ENCODE data around the gene TSNAXIP1. TPM values are rescaled to one million over a fixed set of nuclear protein-coding genes. Genes with fewer than 3 reads are reported as not detected.

The TSNAXIP1 gene
- total RNA-seq, 1 donor from 2014 or later = 0.52 TPM

- DNase-seq (ENCODE audit: low spot score) = no peak
- Mint-ChIP-seq H3K9me3 (no peaks in the 10 kb centered on the region), H3K27ac (no peak overlapping the region), H3K27me3 (ENCODE audit: insufficient read depth) (no peaks in the 10 kb centered on the region), H3K4me1 (ENCODE audit: low read depth) (no peaks in the 10 kb centered on the region), H3K4me3 (no peak overlapping the region), H3K36me3 (ENCODE audit: low read depth) (peaks cover 25% of the 10 kb centered on the region)
- intact Hi-C loops (cut with micrococcal nuclease) = no loop called here
Measured at GRCh38 chr16:67773099-67773498, 33.6 kb upstream of the TSNAXIP1 start.

GRCh38 chr16:67773569-67774456 is 32.9 kb upstream of the TSNAXIP1 start:
- intact Hi-C loops (cut with micrococcal nuclease) = no loop called here
- no peak overlapping the region for H3K27ac Mint-ChIP-seq
- H3K9me3 Mint-ChIP-seq = no peaks in the 10 kb centered on the region
- no peak for DNase-seq (ENCODE audit: low spot score)
- no peak overlapping the region for H3K4me3 Mint-ChIP-seq
- no peaks in the 10 kb centered on the region for H3K4me1 Mint-ChIP-seq (ENCODE audit: low read depth)
- peaks cover 25% of the 10 kb centered on the region for H3K36me3 Mint-ChIP-seq (ENCODE audit: low read depth)
- H3K27me3 Mint-ChIP-seq (ENCODE audit: insufficient read depth) = no peaks in the 10 kb centered on the region

- Mint-ChIP-seq H3K9me3 (no peaks in the 10 kb centered on the region), H3K27me3 (ENCODE audit: insufficient read depth) (no peaks in the 10 kb centered on the region), H3K27ac (no peak overlapping the region), H3K4me3 (no peak overlapping the region), H3K36me3 (ENCODE audit: low read depth) (peaks cover 25% of the 10 kb centered on the region), H3K4me1 (ENCODE audit: low read depth) (peaks cover 2% of the 10 kb centered on the region)
- no peak for DNase-seq (ENCODE audit: low spot score)
- intact Hi-C loops (cut with micrococcal nuclease) = no loop called here
Measured at GRCh38 chr16:67774457-67774853, 32.2 kb upstream of the TSNAXIP1 start.

GRCh38 chr16:67775273-67775672 is 31.4 kb upstream of the TSNAXIP1 start:
- intact Hi-C loops (cut with micrococcal nuclease) = no loop called here
- H3K27ac Mint-ChIP-seq = no peak overlapping the region
- no peaks in the 10 kb centered on the region for H3K9me3 Mint-ChIP-seq
- no peak for DNase-seq (ENCODE audit: low spot score)
- peaks cover 26% of the 10 kb centered on the region for H3K36me3 Mint-ChIP-seq (ENCODE audit: low read depth)
- H3K4me1 Mint-ChIP-seq (ENCODE audit: low read depth) = peaks cover 10% of the 10 kb centered on the region
- H3K27me3 Mint-ChIP-seq (ENCODE audit: insufficient read depth) = no peaks in the 10 kb centered on the region
- no peak overlapping the region for H3K4me3 Mint-ChIP-seq

- no peaks in the 10 kb centered on the region for H3K9me3 Mint-ChIP-seq
- intact Hi-C loops (cut with micrococcal nuclease) = no loop called here
- peaks cover 27% of the 10 kb centered on the region for H3K4me1 Mint-ChIP-seq (ENCODE audit: low read depth)
- H3K4me3 Mint-ChIP-seq = no peak overlapping the region
- no peak for DNase-seq (ENCODE audit: low spot score)
- H3K36me3 Mint-ChIP-seq (ENCODE audit: low read depth) = peaks cover 22% of the 10 kb centered on the region
- peak overlapping the region; percentile 43 for H3K27ac Mint-ChIP-seq
- H3K27me3 Mint-ChIP-seq (ENCODE audit: insufficient read depth) = no peaks in the 10 kb centered on the region
Measured at GRCh38 chr16:67779256-67780014, 27.3 kb upstream of the TSNAXIP1 start.

- H3K9me3 Mint-ChIP-seq = no peaks in the 10 kb centered on the region
- H3K36me3 Mint-ChIP-seq (ENCODE audit: low read depth) = peaks cover 16% of the 10 kb centered on the region
- DNase-seq (ENCODE audit: low spot score) = no peak
- peak overlapping the region; percentile 77 for H3K27ac Mint-ChIP-seq
- peaks cover 27% of the 10 kb centered on the region for H3K4me1 Mint-ChIP-seq (ENCODE audit: low read depth)
- intact Hi-C loops (cut with micrococcal nuclease) = no loop called here
- no peak overlapping the region for H3K4me3 Mint-ChIP-seq
- H3K27me3 Mint-ChIP-seq (ENCODE audit: insufficient read depth) = no peaks in the 10 kb centered on the region
Measured at GRCh38 chr16:67780847-67781564, 25.7 kb upstream of the TSNAXIP1 start.

GRCh38 chr16:67781565-67781921 is 25.1 kb upstream of the TSNAXIP1 start:
- Mint-ChIP-seq H3K27me3 (ENCODE audit: insufficient read depth) (no peaks in the 10 kb centered on the region), H3K4me1 (ENCODE audit: low read depth) (peaks cover 27% of the 10 kb centered on the region), H3K4me3 (no peak overlapping the region), H3K9me3 (no peaks in the 10 kb centered on the region), H3K36me3 (ENCODE audit: low read depth) (peaks cover 16% of the 10 kb centered on the region), H3K27ac (peak overlapping the region; percentile 77)
- no peak for DNase-seq (ENCODE audit: low spot score)
- intact Hi-C loops (cut with micrococcal nuclease) = no loop called here

- no peaks in the 10 kb centered on the region for H3K27me3 Mint-ChIP-seq (ENCODE audit: insufficient read depth)
Measured at GRCh38 chr16:67782567-67783352, 23.9 kb upstream of the TSNAXIP1 start.

GRCh38 chr16:67783353-67783725 is 23.4 kb upstream of the TSNAXIP1 start:
- no peak overlapping the region for H3K27ac Mint-ChIP-seq
- intact Hi-C loops (cut with micrococcal nuclease) = no loop called here
- H3K4me3 Mint-ChIP-seq = no peak overlapping the region

More at GRCh38 chr16:67782567-67783352, 23.9 kb upstream of the TSNAXIP1 start:
- no peaks in the 10 kb centered on the region for H3K9me3 Mint-ChIP-seq
- no peak for DNase-seq (ENCODE audit: low spot score)
- intact Hi-C loops (cut with micrococcal nuclease) = no loop called here
- no peak overlapping the region for H3K4me3 Mint-ChIP-seq
- peaks cover 15% of the 10 kb centered on the region for H3K36me3 Mint-ChIP-seq (ENCODE audit: low read depth)
- no peak overlapping the region for H3K27ac Mint-ChIP-seq
- H3K4me1 Mint-ChIP-seq (ENCODE audit: low read depth) = peaks cover 27% of the 10 kb centered on the region

GRCh38 chr16:67786491-67786890 is 20.2 kb upstream of the TSNAXIP1 start:
- DNase-seq (ENCODE audit: low spot score) = no peak
- Mint-ChIP-seq H3K27me3 (ENCODE audit: insufficient read depth) (no peaks in the 10 kb centered on the region), H3K27ac (no peak overlapping the region), H3K9me3 (no peaks in the 10 kb centered on the region), H3K4me1 (ENCODE audit: low read depth) (peaks cover 12% of the 10 kb centered on the region), H3K4me3 (no peak overlapping the region), H3K36me3 (ENCODE audit: low read depth) (peaks cover 9% of the 10 kb centered on the region)
- intact Hi-C loops (cut with micrococcal nuclease) = no loop called here

More at GRCh38 chr16:67783353-67783725, 23.4 kb upstream of the TSNAXIP1 start:
- peaks cover 27% of the 10 kb centered on the region for H3K4me1 Mint-ChIP-seq (ENCODE audit: low read depth)
- H3K9me3 Mint-ChIP-seq = no peaks in the 10 kb centered on the region
- DNase-seq (ENCODE audit: low spot score) = no peak
- H3K27me3 Mint-ChIP-seq (ENCODE audit: insufficient read depth) = no peaks in the 10 kb centered on the region
- H3K36me3 Mint-ChIP-seq (ENCODE audit: low read depth) = peaks cover 14% of the 10 kb centered on the region

- Mint-ChIP-seq H3K9me3 (no peaks in the 10 kb centered on the region), H3K4me1 (ENCODE audit: low read depth) (peaks cover 6% of the 10 kb centered on the region), H3K36me3 (ENCODE audit: low read depth) (peaks cover 3% of the 10 kb centered on the region), H3K27me3 (ENCODE audit: insufficient read depth) (no peaks in the 10 kb centered on the region), H3K4me3 (no peak overlapping the region), H3K27ac (no peak overlapping the region)
- intact Hi-C loops (cut with micrococcal nuclease) = loop anchor here (5.0 kb wide), 1 partner anchor 33 kb away; no protein-coding TSS in a partner anchor
- no peak for DNase-seq (ENCODE audit: low spot score)
Measured at GRCh38 chr16:67790071-67790470, 16.6 kb upstream of the TSNAXIP1 start.

GRCh38 chr16:67796099-67796718 is 10.5 kb upstream of the TSNAXIP1 start:
- H3K9me3 Mint-ChIP-seq = no peaks in the 10 kb centered on the region
- no peak for DNase-seq (ENCODE audit: low spot score)
- H3K27me3 Mint-ChIP-seq (ENCODE audit: insufficient read depth) = no peaks in the 10 kb centered on the region
- H3K4me3 Mint-ChIP-seq = no peak overlapping the region
- H3K27ac Mint-ChIP-seq = peak overlapping the region; percentile 13
- peaks cover 18% of the 10 kb centered on the region for H3K4me1 Mint-ChIP-seq (ENCODE audit: low read depth)
- intact Hi-C loops (cut with micrococcal nuclease) = no loop called here
- peaks cover 35% of the 10 kb centered on the region for H3K36me3 Mint-ChIP-seq (ENCODE audit: low read depth)

Data from activated T-helper 1 cell treated with anti-CD3 and anti-CD28 coated beads, Interleukin-12 subunit alpha, Interleukin-12 subunit beta, Interleukin-2, Interleukin-4 antibody, amounts not matched to agents 30 ng/mL and 10 ng/mL and 1 ng/mL, durations not matched to agents 14 hours and 24 hours and 36 hours (primary cell).